IPS DF 4.7 (cell line): ENCODE results near the gene TPCN2.
"Not testable (repeated sequence)": the region's sequence is repeated elsewhere in the genome, so short reads cannot be mapped to it uniquely, and the experiment has no call there.

ENCODE experiments used
- DNase-seq: peaks from one replicate; pipeline ENCODE4 v3.0.0-alpha.2; 2013; ENCODE audit warnings: low spot score; ENCODE audit errors: extremely low read depth

Gene TPCN2

DNA sequence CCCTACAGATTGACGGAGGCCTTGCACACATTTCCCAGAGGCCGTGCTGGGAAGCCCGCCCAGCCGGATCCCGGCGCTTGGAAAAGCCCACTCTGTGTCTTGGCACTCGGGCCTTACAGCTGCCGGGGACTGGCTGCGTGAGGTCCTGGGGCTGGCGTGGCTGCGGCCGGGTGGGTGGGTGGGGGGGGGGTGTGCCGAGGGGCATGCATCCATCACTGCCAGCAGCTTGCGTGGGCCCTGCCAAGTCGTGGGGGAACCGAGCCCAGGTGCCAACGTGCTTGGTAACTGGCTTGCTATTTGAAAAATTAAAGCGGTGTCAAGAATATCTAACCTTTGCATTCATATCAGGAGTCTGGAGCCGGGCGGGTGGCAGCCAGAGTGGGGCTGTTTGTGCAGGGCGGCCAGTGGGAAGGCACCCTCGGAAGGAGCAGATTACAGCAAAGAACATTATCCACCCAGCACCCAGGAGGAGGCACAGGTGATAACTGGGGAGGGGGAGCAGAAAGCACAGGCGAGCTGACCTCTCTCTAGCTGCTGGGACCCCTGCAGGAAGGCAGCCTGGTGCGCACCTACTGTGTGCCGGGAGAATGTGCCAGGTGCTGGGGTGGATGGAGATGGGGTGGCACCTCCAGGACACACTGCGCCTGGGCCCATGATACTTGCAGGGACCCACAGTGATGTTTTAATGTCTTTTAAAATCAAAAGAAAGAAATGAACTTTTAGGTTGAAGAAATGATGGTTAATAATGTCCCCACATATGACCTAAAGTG lies 78.5 kb downstream of the TPCN2 start:
- no peak for DNase-seq

DNA sequence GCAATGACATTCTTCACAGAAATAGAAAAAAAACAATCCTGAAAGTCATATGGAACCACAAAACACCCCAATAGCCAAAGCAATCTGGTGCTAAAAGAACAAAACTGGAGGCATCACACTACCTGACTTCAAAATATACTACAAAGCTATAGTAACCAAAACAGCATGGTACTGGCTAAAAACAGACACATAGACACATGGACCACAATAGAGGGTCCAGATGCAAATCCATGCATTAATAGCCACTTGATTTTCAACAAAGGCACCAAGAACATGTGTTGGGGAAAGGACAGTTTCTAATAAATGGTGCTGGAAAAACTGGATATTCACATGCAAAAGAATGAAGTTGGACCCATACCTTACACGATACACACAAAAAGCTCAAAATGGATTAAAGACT lies 79.2 kb downstream of the TPCN2 start:
- DNase-seq: no peak

DNA sequence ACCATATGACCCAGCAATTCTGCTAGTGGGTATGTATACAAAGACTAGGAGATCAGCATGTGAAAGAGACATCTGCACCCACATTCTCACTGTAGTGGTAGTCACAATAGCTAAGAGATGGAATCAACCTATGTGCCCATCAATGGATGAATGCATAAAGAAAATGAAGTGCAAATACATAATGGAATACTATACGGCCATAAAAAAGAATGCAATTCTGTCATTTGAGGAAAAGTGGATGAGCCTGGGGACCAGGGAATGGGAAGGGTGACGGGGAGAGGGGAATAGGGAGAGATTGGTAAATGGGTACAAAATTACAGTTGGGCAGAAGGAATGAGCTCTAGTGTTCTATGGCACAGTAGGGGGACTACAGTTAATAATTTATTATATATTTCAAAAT lies 80.3 kb downstream of the TPCN2 start:
- DNase-seq: no peak

DNA sequence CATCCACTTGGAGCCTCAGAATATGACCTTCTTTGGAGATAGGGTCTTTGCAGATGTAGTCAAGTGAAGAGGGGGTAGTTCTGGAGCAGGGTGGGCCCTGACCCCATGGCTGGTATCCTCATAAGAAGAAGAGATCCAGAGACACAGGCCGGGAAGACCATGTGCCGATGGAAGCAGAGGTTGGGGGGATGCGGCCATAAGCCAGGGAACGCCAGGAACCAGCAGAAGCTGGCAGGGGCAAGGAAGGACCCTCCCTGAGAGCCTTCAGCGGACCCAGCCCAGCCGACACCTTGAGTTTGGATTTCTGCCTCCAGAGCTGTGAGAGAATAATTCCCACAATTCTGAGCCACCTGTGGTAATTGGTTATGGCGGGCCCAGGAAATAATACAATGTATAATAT lies 80.9 kb downstream of the TPCN2 start:
- no peak for DNase-seq

DNA sequence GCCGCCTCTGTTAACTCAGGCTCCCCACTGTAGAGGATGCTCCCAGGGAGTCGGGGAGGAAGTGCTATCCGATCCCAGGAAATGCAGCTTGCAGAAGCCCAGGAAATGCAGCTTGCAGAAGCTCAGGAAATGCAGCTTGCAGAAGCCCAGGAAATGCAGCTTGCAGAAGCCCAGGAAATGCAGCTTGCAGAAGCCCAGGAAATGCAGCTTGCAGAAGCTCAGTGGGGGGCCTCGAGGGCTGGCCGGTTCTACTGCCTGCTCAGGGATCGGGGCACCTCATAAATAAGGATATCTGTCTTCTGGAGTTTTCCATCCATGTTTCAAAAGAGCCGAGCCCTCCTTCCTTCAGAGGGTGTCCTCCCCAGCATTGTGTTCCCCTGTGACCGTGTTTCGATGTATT lies 81.9 kb downstream of the TPCN2 start:
- DNase-seq: no peak

DNA sequence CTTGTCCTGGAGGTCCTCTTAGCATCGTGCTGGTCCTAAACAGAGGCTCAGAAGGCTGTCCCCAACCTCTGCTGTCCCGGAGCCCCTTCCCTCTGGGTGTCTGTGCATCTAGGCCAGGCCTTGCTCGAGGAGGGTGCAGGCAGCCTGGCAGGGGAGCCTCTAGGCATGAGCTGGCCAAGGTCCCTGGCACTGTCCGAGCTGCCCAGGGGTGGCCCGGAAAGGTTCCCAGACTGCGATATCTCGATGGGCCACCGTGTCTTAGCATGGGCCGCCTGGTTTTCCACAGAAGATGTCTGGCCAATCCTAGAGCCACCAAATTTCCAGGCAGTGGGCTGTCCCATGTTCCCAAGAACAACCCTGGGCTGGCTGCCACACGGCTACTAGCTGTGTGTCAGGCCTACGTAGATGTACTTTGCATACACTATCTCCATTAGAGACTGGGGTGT lies 82.4 kb downstream of the TPCN2 start:
- no peak for DNase-seq

DNA sequence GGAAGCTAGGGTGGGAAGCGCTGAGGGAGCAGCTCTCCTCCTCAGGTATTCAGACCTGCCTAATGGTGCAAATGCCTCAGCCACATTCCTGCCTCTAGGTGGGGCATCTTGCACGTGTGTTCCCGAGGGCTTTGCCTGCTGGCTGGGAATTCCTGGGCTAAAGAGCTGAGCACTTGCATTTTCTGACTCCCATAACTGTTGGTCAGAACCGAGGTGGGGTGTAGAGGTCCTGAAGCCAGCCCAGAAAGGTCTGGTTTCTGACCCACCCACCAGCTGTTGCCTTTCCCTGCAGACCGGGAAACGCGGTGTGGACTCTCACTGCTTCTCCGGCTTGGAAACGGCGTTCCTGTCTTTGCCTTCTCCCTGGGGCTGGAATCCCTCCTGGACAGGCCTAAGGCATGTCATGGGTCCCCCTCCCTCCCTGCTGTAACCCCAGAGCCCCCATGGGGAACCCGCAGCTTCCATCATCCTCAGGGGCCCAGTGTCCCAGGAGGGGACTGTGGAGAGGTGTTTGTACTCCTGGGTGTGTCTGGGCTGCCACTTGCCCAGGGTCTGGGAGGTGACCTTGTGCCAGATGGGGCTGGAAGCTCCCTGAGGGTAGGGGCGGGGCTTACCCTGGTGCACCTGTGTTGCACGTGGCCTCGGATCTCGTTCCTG lies 83.0 kb downstream of the TPCN2 start:
- DNase-seq: peak; percentile 91

DNA sequence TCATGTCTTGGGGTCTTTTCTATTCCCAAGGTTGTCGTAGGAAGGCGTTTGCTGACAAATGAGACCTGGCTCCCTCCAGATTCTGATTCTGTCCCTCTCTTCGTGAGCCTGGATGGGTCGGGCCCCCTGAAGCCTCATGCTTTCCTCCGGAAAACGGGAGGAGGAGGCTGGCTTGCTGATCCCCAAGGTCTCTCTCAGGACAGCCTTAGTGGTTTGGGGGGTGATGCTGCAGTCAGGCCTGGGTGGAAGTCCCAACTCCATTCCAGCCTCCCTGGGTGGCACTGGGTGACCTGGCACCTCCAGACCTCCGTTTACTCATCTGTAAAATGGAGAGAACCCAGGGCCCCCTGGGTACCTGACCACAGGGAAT lies 83.6 kb downstream of the TPCN2 start:
- DNase-seq: no peak

DNA sequence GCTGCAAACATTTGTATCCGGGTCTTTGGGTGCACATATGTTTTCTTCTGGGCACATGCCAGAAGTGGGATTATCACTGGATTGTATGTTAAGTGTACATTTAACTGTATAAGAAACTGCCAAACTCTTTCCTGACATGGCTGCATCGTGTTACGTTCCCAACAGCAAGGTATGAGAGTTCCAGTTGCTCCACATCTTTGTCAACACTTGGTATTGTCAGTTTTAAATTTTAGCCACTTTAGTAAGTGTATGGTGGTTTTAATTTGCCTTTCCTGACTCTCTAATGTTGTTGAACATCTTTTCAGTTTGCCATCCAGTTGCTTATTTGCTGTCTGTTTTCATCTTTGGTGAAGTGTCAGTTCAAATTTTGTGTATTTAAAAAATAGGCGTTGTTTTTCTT lies 84.5 kb downstream of the TPCN2 start:
- no peak for DNase-seq

DNA sequence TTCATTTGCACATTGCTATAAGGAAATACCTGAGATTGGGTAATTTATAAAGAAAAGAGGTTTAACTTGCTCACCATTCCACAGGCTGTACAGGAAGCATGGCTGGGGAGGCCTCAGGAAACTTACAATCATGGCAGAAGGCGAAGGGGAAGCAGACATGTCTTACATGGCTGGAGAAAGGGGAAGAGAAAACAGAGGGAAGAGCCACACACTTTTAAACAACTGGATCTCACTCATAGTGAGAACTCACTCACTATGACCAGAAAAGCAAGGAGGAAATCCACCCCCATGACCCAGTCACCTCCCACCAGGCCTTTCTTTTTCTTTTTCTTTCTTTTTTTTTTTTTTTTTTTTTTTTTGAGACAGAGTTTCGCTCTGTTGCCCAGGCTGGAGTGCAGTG lies 85.5 kb downstream of the TPCN2 start:
- DNase-seq: not testable (repeated sequence)

DNA sequence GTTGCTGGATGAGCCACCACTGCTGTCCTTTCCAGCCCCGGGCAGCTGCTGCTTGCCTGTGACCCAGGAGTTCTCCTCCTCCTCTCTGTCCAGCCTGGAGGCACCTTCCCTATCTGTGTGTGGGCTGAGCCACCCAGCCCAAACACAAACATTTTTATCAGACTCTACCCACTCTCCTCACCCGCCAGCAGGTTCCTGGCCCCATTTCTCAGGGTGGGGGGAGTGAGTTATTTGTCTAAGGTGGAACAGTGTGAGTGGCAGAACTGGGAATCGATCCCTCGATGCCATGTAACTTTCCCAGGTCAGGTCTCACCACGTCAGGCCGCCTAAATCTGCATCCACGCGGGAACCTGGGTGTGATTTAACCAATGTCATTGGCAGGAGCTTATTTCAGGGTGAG lies 86.2 kb downstream of the TPCN2 start:
- DNase-seq: no peak

DNA sequence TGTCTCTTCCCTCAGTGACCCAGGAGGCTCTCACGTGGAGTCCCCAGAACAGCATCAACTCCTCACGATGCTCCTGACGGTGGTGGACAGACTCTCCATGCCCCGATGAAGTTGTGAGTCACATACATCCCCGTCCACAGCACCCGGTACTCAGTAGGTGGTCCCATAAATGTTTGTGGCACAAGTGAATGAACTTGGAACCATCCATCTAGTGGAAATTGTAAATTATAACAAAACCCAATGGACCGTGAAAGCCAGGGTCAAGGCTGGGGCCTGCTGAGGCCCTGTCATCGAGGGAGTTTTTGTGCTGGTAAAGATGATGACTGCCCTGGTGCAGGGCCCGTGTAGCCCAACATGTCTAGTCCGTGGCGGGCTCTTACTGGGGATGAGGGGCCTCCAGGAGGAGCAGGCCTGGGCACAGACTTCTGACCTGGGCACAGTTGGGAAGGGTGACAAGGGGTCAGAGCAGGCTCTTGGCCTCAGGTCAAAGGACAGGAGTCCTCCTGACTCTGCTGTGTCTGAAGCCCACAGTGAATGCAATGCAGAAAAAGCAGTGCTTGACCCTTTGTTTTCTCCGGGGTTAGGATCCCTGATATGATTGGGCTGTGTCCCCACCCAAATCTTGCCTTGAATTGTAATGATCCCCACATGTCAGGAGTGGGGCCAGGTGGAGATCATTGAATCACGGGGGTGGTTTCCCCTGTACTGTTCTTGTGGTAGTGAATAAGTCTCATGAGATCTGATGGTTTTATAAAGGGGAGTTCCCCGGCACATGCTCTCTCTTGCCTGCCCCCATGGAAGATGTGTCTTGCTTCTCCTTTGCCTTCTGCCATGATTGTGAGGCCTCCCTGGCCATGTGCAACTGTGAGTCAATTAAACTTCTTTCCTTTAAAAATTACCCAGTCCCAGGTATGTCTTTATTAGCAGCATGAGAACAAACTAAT lies 87.0 kb downstream of the TPCN2 start:
- DNase-seq: no peak

DNA sequence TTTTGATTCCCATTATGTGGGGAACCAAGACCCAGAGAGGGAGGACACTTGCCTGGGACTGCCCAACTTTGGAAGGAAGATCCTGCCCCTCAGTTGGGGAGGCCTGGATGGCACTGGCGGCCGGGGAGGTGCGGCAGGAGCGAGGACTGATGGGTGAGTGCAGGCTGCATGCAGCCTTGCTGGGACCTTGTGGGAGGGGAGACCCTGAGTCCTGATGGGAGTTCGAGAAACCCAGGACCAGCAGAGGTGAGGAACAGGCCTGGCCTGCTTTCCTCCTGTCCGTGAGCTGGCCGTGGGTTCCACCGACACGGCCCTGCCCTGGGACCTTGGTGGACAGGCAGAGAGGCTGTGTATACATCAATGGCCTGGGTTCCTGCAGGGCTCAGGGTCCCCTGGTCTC lies 87.7 kb downstream of the TPCN2 start:
- DNase-seq: no peak

DNA sequence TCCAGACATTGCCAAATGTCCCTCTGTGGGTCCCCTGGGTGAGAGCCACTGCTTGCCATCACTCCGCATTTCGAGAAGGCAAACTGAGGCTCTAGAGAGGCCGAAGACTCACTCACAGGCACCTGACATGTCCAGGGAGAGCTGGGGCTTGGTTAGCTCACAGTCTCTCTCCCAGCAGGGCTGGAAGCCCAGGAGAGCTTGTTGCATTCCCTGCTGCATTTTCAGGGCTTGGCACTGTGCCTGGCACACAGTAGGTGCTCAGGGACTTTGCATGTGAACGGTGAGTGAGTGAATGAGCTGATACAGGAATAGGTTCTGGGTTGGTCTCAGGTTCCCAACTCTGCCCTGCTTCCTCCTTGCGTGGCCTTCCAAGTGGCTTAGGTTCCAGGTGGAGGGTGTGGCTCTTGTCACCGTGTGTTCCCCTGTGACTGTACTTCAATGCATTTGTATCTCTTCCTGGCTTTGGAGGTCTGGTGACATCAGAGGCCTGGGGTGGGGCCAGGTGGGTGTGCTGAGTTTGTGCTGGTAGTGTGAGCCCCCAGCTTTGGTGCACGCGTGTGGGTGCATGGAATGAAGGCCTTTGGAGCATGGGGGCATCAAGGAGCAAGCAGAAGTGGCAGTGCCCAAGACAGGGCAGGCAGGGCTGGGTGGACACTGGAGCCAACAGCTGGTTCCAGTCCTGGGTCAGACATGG lies 88.6 kb downstream of the TPCN2 start:
- no peak for DNase-seq

DNA sequence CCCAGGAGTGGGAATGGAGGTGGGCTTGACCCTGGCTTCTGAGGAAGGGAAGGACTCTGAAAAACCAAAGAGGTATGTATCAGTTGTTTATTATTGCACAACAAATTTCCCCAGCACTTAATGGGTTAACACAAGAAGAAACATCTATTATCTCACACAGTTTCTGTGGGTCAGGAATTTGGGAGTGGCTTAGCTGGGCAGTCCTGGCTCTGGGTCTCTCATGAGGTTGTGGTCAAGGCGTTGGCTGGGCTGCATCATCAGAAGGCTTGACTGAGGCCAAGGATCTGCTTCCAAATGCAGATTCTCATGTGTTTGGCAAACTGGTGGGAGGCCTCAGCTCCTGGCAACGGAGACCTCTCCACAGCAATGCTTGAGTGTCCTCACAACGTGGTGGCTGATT lies 89.5 kb downstream of the TPCN2 start:
- no peak for DNase-seq

DNA sequence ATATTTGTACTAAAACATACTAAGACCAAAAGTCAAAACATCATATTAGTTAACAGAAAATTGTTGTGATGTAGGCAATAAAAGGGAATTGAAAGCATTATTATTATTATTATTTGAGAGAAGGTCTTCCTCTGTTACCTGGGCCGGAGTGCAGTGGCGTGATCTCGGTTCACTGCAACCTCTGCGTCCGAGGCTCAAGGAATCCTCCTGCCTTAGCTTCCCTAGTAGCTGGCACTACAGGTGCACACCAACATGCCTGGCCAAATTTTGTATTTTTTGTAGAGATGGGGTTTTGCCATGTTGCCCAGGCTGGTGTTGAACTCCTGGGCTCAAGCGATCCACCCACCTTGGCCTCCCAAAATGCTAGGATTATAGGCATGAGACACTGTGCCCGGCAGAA lies 91.4 kb downstream of the TPCN2 start:
- not testable (repeated sequence) for DNase-seq

DNA sequence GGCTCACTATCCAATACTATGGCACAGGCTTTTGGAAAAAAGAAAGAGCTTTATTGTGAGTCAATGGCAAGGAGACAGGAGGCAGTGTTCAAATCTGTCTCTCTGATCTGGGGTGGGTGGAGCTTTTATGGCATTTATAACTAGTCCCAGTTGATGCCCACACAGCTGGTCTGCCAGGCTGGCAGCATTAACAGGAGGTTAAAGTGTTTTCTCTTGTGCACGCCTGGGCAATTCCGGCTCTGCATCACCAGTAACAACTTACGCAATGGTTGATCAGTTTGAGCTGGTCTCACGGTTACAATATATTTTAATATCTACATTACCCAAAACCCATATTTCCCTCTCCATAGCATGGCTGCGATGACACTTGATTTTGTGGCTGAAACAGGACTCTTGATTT lies 91.9 kb downstream of the TPCN2 start:
- no peak for DNase-seq

DNA sequence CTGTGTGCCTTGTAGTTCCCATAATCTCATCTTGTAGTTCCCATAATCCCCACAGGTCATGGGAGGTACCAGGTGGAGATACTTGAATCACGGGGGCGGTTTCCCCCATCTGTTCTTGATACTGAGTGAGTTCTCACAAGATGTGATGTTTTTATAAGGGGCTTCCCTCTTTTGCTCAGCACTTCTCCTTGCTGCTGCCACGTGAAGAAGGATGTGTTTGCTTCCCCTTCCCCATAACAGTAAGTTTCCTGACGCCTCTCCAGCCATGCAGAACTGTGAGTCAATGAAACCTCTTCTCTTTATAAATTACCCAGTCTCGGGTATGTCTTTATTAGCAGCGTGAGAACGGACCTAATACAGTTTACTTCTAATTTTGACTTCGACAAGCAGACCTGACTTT lies 93.0 kb downstream of the TPCN2 start:
- no peak for DNase-seq

DNA sequence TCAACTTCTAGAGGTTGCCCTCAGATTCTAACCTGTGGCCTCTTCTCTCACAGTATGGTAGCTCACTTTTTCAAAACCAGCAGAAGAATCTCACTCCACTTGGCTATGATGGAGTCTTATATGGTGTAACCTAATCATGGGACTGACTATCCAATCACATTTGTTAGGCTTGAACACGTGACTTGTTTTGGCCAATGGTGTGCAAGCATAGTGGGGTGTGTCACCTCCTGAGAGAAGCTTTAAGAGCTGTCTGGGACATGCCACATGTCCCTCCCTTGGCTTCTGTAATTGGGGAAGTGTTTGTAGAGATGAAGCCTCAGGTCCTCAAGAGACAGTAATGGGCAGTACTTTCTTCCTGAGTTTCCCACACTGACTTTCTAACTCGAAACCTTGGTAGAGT lies 94.2 kb downstream of the TPCN2 start:
- no peak for DNase-seq

DNA sequence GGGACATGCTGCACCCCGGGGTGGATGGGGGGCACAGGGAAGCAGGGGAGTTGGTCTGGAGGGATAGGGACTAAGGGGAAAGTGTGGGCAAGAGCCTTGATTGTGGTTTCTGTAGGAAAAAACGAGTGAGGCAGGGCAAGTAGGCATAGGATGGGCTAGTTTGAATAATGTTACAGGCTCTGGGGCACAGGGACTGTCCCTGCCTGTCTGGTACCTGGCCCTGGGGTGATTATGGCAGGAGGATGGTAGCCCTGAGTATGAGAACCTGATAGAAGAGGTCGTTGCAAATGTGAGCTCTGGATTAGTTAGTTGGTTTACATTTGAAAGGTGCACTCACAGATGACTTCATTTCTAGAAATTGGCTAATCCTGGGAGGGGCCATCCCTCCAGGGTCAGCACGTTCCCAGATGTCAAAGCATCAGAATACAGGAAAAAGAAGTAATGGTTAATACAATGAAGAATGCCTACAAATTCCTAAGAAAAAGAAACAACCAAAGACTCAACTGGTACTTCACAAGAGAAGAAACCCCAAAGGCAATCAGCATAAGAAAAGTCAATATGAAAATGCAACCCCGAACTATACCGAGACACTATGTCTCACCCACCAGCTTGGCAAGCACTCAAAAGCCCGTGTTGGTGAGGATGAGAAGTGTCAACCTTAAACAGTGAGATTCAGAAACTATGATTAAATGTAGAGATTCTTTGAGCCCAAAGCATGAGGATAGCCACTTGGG lies 95.8 kb downstream of the TPCN2 start:
- DNase-seq: no peak

DNA sequence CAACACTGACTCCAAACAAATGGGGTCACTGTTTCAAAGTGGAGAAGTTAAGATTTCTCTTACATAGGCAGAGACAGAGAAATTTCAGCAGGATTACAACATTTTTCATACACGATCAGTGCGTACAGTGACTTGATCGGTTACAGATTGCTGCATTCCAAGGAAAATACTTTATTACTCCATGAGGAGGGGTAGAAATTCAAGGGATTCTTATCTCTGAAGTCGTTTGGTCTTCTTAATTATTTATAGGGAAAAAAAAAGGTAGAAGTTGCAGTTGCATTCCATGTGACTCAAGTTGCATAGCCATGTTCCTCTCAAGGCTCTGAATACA lies 96.3 kb downstream of the TPCN2 start:
- no peak for DNase-seq
